Gastroesophageal sphincter (tissue), 4 donors: Measurements from ENCODE around the gene PSME3. TPM values are rescaled to one million over a fixed set of nuclear protein-coding genes. Genes with fewer than 3 reads are reported as not detected.

Experiments used
- ATAC-seq: fragments of 150-250 bp; one replicate; pipeline ENCODE4 v1.9.1; 2016; ENCODE audit warnings: mild to moderate bottlenecking, moderate library complexity
- H3K27ac ChIP-seq, 4 donors: fragments of 200-600 bp; sonication (generic) in 3 of 4; 1 replicate in 3 of 4; 2 replicates in 1 of 4; pipeline ENCODE4 v1.5.1; 2016 to 2019
- H3K27me3 ChIP-seq: fragments of 200-600 bp; sonication (generic); one replicate; pipeline ENCODE4 v1.5.1; 2019
- H3K36me3 ChIP-seq, 2 donors: fragments of 200-600 bp; sonication (generic); one replicate each; pipeline ENCODE4 v1.5.1; 2019; ENCODE audit warnings: control low read depth in 1 of 2
- H3K4me1 ChIP-seq, 3 donors: fragments of 200-600 bp; sonication (generic); 1 replicate in 2 of 3; 2 replicates in 1 of 3; pipeline ENCODE4 v1.5.1; 2016 to 2019; ENCODE audit warnings: control low read depth in 2 of 3
- H3K4me3 ChIP-seq, 2 donors: fragments of 200-600 bp; sonication (generic); one replicate each; pipeline ENCODE4 v1.5.1; 2019; ENCODE audit warnings: mild to moderate bottlenecking in 1 of 2, moderate library complexity in 1 of 2
- H3K9me3 ChIP-seq, 3 donors: fragments of 200-600 bp; sonication (generic); one replicate each; pipeline ENCODE4 v1.5.1; 2017 to 2019; ENCODE audit warnings: control low read depth in 2 of 3
- CTCF ChIP-seq, 4 experiments: fragments of 200-600 bp in 2 of 4; fragments of 450-650 bp in 2 of 4; sonication (generic) in 1 of 4; IDR thresholded peaks; one replicate each; pipeline ENCODE4 v1.5.1; 2017 to 2019; ENCODE audit warnings: antibody characterized with exemption in 4 of 4, mild to moderate bottlenecking in 2 of 4, moderate library complexity in 2 of 4
- EP300 ChIP-seq: sonication (generic); formaldehyde crosslinking; IDR thresholded peaks from one replicate; pipeline ENCODE4 v1.6.1; 2017; ENCODE audit warnings: antibody characterized with exemption, mild to moderate bottlenecking
- POLR2A ChIP-seq, 2 donors: fragments of 450-650 bp; IDR thresholded peaks; one replicate each; pipeline ENCODE4 v1.6.1; 2017; ENCODE audit warnings: antibody characterized with exemption in 2 of 2, mild to moderate bottlenecking in 2 of 2, moderate library complexity in 1 of 2
- POLR2AphosphoS5 ChIP-seq: sonication (generic); formaldehyde crosslinking; IDR thresholded peaks from one replicate; pipeline ENCODE4 v1.6.1; 2017; ENCODE audit warnings: antibody characterized with exemption
- WGBS, 2 donors: methylation state at CpG; one replicate each; pipeline ENCODE4 v1.1.5; 2018; ENCODE audit warnings: low coverage in 1 of 2; 5-methylcytosine and 5-hydroxymethylcytosine counted together
- total RNA-seq, 4 donors: library from RNA; depleted of rRNA; stranded (reverse); fragments of >200 nt; gene quantifications; one replicate each; pipeline ENCODE4 v1.1.0, GENCODE V29; 2016

Gene PSME3
- total RNA-seq, result 100 to 1,000 TPM in 1 of 4 donors, 10 to 100 TPM in 3; 60.7 to 109 (median 82.0) TPM

GRCh38 chr17:42832934-42833766 is at the start of gene PSME3:
PSME3 (plus strand) TSS chr17:42833397; CDS start chr17:42833632, 235 bp downstream.
- peak; percentile 97 for ATAC-seq
- H3K4me3 ChIP-seq, result peak within 1 kb of the TSS; percentile 63 to 85
- peaks cover 0 to 35% of the 10 kb centered on the region in 2 donors for H3K36me3 ChIP-seq
- TF ChIP-seq CTCF (IDR thresholded peaks at IDR 0.05), result no peak
- TF ChIP-seq POLR2A (IDR thresholded peaks at IDR 0.05), result peak; percentile 90 to 92
- peak; percentile 99 for TF ChIP-seq POLR2AphosphoS5
- H3K27ac ChIP-seq, result peak within 1 kb of the TSS; percentile 88 to 95 (median 90)
- 0 to 4% methylated on average over 10 to 12 of the region's 71 CpGs for WGBS, 2 donors
- no peaks in the 10 kb centered on the region for H3K9me3 ChIP-seq
- H3K27me3 ChIP-seq, result no peaks in the 10 kb centered on the region
- peaks cover 0 to 27% (median 12%) of the 10 kb centered on the region in 3 donors for H3K4me1 ChIP-seq

- no peak for ATAC-seq
- Histone ChIP-seq H3K9me3 (no peaks in the 10 kb centered on the region), H3K4me3 (no peak overlapping the region), H3K27me3 (peaks cover 58% of the 10 kb centered on the region), H3K36me3 (peaks cover 0 to 11% of the 10 kb centered on the region in 2 donors), H3K27ac (no peak overlapping the region), H3K4me1 (peaks cover 0 to 61% (median 6%) of the 10 kb centered on the region in 3 donors)
- TF ChIP-seq CTCF (IDR thresholded peaks at IDR 0.05) (no peak), EP300 (no peak), POLR2AphosphoS5 (no peak), POLR2A (IDR thresholded peaks at IDR 0.05) (no peak)
- no CpG with 5 or more reads among the region's 22 CpGs for WGBS, 2 donors
Measured at GRCh38 chr17:42783791-42784138, 49.4 kb upstream of the PSME3 start.

GRCh38 chr17:42784409-42784808 is 48.8 kb upstream of the PSME3 start:
- TF ChIP-seq EP300 (no peak), POLR2AphosphoS5 (no peak), CTCF (IDR thresholded peaks at IDR 0.05) (no peak), POLR2A (IDR thresholded peaks at IDR 0.05) (no peak)
- Histone ChIP-seq H3K9me3 (no peaks in the 10 kb centered on the region), H3K27me3 (peaks cover 58% of the 10 kb centered on the region), H3K4me3 (no peak overlapping the region), H3K27ac (no peak overlapping the region), H3K4me1 (peaks cover 0 to 61% (median 6%) of the 10 kb centered on the region in 3 donors), H3K36me3 (peaks cover 0 to 5% of the 10 kb centered on the region in 2 donors)
- no peak for ATAC-seq
- 28 to 49% methylated on average over 20 to 23 of the region's 25 CpGs for WGBS, 2 donors

GRCh38 chr17:42784811-42785592 is 48.2 kb upstream of the PSME3 start:
- H3K36me3 ChIP-seq, result no peaks in the 10 kb centered on the region
- WGBS, 2 donors, result 12 to 48% methylated on average over 8 to 10 of the region's 52 CpGs
- H3K27ac ChIP-seq, result no peak overlapping the region
- no peaks in the 10 kb centered on the region for H3K9me3 ChIP-seq
- no peak overlapping the region for H3K4me3 ChIP-seq
- H3K27me3 ChIP-seq, result peaks cover 58% of the 10 kb centered on the region
- ATAC-seq, result no peak
- peaks cover 0 to 55% (median 6%) of the 10 kb centered on the region in 3 donors for H3K4me1 ChIP-seq
- TF ChIP-seq POLR2AphosphoS5 (no peak), CTCF (IDR thresholded peaks at IDR 0.05) (no peak), POLR2A (IDR thresholded peaks at IDR 0.05) (no peak), EP300 (no peak)
